ENCODE data around the gene TECPR2.

Gene TECPR2

GRCh38 chr14:102362084-102362483 is 657 bp upstream of the TECPR2 start:
- peak overlapping the region; percentile 64 for H3K4me3 ChIP-seq (ENCODE audit: low read depth, low read length)
- DNase-seq (ENCODE audit: low read depth), result no peak

- DNase-seq (ENCODE audit: low read depth), result peak; percentile 14
Measured at GRCh38 chr14:102363182-102363943, 622 bp downstream of the TECPR2 start.

GRCh38 chr14:102370305-102370809 is 7.6 kb downstream of the TECPR2 start:
- no peak for DNase-seq (ENCODE audit: low read depth)
- H3K4me3 ChIP-seq (ENCODE audit: low read depth, low read length), result no peak overlapping the region

More at GRCh38 chr14:102363182-102363943, 622 bp downstream of the TECPR2 start:
- peak overlapping the region; percentile 64 for H3K4me3 ChIP-seq (ENCODE audit: low read depth, low read length)

- no peak for DNase-seq (ENCODE audit: low read depth)
- no peak overlapping the region for H3K4me3 ChIP-seq (ENCODE audit: low read depth, low read length)
Measured at GRCh38 chr14:102371361-102371760, 8.6 kb downstream of the TECPR2 start.

- no peak overlapping the region for H3K4me3 ChIP-seq (ENCODE audit: low read depth, low read length)
- DNase-seq (ENCODE audit: low read depth), result no peak
Measured at GRCh38 chr14:102373110-102373509, 10.4 kb downstream of the TECPR2 start.

GRCh38 chr14:102374264-102374663 is 11.5 kb downstream of the TECPR2 start:
- no peak for DNase-seq (ENCODE audit: low read depth)
- H3K4me3 ChIP-seq (ENCODE audit: low read depth, low read length), result no peak overlapping the region

- no peak for DNase-seq (ENCODE audit: low read depth)
- H3K4me3 ChIP-seq (ENCODE audit: low read depth, low read length), result no peak overlapping the region
Measured at GRCh38 chr14:102375119-102375518, 12.4 kb downstream of the TECPR2 start.

- no peak for DNase-seq (ENCODE audit: low read depth)
- H3K4me3 ChIP-seq (ENCODE audit: low read depth, low read length), result no peak overlapping the region
Measured at GRCh38 chr14:102377696-102378095, 15.0 kb downstream of the TECPR2 start.

GRCh38 chr14:102378830-102379229 is 16.1 kb downstream of the TECPR2 start:
- DNase-seq (ENCODE audit: low read depth), result no peak
- H3K4me3 ChIP-seq (ENCODE audit: low read depth, low read length), result no peak overlapping the region

- no peak for DNase-seq (ENCODE audit: low read depth)
- no peak overlapping the region for H3K4me3 ChIP-seq (ENCODE audit: low read depth, low read length)
Measured at GRCh38 chr14:102387086-102387485, 24.3 kb downstream of the TECPR2 start.

- no peak overlapping the region for H3K4me3 ChIP-seq (ENCODE audit: low read depth, low read length)
Measured at GRCh38 chr14:102389246-102389645, 26.5 kb downstream of the TECPR2 start.

GRCh38 chr14:102390064-102390855 is 27.5 kb downstream of the TECPR2 start:
- peak; percentile 7 for DNase-seq (ENCODE audit: low read depth)
- H3K4me3 ChIP-seq (ENCODE audit: low read depth, low read length), result no peak overlapping the region

More at GRCh38 chr14:102389246-102389645, 26.5 kb downstream of the TECPR2 start:
- no peak for DNase-seq (ENCODE audit: low read depth)

GRCh38 chr14:102392506-102392905 is 29.8 kb downstream of the TECPR2 start:
- no peak for DNase-seq (ENCODE audit: low read depth)
- H3K4me3 ChIP-seq (ENCODE audit: low read depth, low read length), result no peak overlapping the region

- no peak overlapping the region for H3K4me3 ChIP-seq (ENCODE audit: low read depth, low read length)
- no peak for DNase-seq (ENCODE audit: low read depth)
Measured at GRCh38 chr14:102394717-102395375, 32.1 kb downstream of the TECPR2 start.

- H3K4me3 ChIP-seq (ENCODE audit: low read depth, low read length), result no peak overlapping the region
- no peak for DNase-seq (ENCODE audit: low read depth)
Measured at GRCh38 chr14:102396521-102396920, 33.8 kb downstream of the TECPR2 start.

GRCh38 chr14:102403028-102403427 is 40.3 kb downstream of the TECPR2 start:
- DNase-seq (ENCODE audit: low read depth), result no peak
- H3K4me3 ChIP-seq (ENCODE audit: low read depth, low read length), result no peak overlapping the region

GRCh38 chr14:102407258-102407657 is 44.5 kb downstream of the TECPR2 start:
- no peak overlapping the region for H3K4me3 ChIP-seq (ENCODE audit: low read depth, low read length)
- DNase-seq (ENCODE audit: low read depth), result no peak

GRCh38 chr14:102408724-102409123 is 46.0 kb downstream of the TECPR2 start:
- no peak for DNase-seq (ENCODE audit: low read depth)
- no peak overlapping the region for H3K4me3 ChIP-seq (ENCODE audit: low read depth, low read length)

- no peak overlapping the region for H3K4me3 ChIP-seq (ENCODE audit: low read depth, low read length)
- DNase-seq (ENCODE audit: low read depth), result no peak
Measured at GRCh38 chr14:102415671-102416070, 52.9 kb downstream of the TECPR2 start.

- no peak overlapping the region for H3K4me3 ChIP-seq (ENCODE audit: low read depth, low read length)
- DNase-seq (ENCODE audit: low read depth), result no peak
Measured at GRCh38 chr14:102417001-102417431, 54.3 kb downstream of the TECPR2 start.
